HG02938 (cell line): Measurements from ENCODE around the gene BRS3.
"Not testable (repeated sequence)": the region's sequence is repeated elsewhere in the genome, so short reads cannot be mapped to it uniquely, and the experiment has no call there.

Experiments used
- ATAC-seq: cut with Tn5 transposase; IDR thresholded peaks from one replicate; pipeline ENCODE4 v1.9.1; 2021; ENCODE audit warnings: mild to moderate bottlenecking, moderate library complexity; ENCODE audit not compliant: unreplicated experiment

BRS3 gene

DNA sequence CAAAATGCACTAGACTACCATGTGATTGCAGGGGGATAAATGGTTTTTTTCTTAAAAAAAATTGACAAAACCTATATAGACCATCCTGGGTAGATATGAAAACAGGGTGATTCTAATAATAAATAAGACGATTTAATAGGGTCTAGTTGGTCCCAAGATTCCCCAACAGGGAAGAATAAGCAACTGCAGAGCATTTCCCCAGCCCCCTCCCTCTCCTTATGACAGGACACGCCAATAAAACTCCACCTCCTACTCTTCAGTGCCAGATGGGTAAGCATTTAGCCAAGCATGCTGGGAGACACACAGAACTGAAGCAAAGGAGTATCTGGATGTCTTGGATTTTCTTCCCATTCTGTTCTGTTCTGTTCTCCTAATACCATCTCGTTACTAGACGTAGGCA, at the start of gene BRS3:
TSS of gene BRS3 (plus strand) at position 301 of the 400 bp plus-strand sequence. CDS start 168 bp downstream, outside the sequence.
- no peak for ATAC-seq

DNA sequence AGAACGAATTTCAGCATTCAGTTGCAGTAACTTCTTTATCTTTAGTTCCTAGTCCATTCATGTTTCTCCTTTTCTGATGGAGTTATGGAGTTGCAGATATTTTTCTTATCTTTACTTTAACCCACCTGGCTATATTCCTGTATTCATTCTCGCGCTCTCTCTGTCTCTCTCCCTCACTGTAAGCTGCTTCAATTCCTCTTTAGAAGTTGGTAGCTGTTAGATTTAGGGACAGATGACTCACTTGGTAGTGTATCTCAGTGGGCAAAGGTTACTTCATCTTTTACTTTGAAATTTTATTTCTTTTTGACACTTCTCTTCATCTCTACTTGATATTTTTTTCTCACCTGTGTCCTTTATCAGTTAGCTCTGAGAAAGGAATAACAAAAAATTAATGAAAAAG, 49.6 kb upstream of the BRS3 start:
- ATAC-seq = no peak

GRCh38 chrX:136445674-136446073, 42.1 kb upstream of the BRS3 start:
- not testable (repeated sequence) for ATAC-seq

- no peak for ATAC-seq
These were observed 41.5 kb upstream of the BRS3 start for GRCh38 chrX:136446208-136446607.

DNA sequence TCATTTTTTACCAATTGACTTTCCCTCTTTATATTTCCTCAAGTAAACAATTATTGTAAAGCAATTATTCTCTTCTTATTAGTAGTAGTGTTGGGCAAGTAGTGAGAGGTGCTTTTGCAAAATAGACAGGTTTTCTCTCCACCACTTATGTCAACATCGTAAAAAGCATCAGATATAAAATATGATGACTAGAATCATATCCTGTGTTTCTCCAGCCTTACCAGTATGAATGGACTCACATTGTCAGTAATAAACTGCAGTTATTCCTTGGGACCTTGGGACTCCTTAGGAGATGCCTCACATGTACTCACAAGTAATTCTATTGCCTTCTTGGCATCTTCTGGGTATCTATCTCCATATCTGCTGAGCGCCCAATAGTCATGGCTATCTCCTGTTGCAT, 40.4 kb upstream of the BRS3 start:
- ATAC-seq = no peak

GRCh38 chrX:136447968-136448367, 39.8 kb upstream of the BRS3 start:
- ATAC-seq = no peak

- ATAC-seq = no peak
These were observed 37.5 kb upstream of the BRS3 start for GRCh38 chrX:136450050-136450830.

- ATAC-seq = no peak
These were observed 35.1 kb upstream of the BRS3 start for GRCh38 chrX:136452614-136453013.

GRCh38 chrX:136453114-136453513, 34.6 kb upstream of the BRS3 start:
- ATAC-seq = no peak

GRCh38 chrX:136453771-136454170, 34.0 kb upstream of the BRS3 start:
- no peak for ATAC-seq

- ATAC-seq = no peak
These were observed 31.6 kb upstream of the BRS3 start for GRCh38 chrX:136456133-136456532.

- no peak for ATAC-seq
These were observed 30.3 kb upstream of the BRS3 start for GRCh38 chrX:136457303-136457917.

- no peak for ATAC-seq
These were observed 23.2 kb upstream of the BRS3 start for GRCh38 chrX:136464589-136464988.

DNA sequence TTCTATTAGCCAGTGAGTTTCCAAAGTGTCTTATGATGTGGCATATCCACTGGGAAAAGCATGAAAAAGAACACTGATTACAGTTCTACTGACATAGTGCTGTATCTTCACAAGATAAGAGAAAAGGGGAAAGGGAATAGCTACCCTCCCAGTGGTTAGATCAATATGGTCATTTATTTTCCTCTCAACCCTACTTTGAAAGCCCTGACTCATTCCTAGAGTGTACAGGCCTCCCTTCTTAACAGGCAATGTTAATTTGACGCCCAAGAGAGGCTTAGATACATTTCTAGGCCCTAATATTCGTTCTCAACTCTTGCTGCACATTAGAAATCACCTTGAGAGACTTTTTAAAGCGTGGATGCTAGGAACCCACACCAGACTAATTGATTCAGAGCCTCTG, 20.4 kb upstream of the BRS3 start:
- ATAC-seq = no peak

GRCh38 chrX:136468391-136469103, 19.2 kb upstream of the BRS3 start:
- ATAC-seq = no peak

GRCh38 chrX:136473663-136474062, 14.1 kb upstream of the BRS3 start:
- ATAC-seq = no peak

- no peak for ATAC-seq
These were observed 12.5 kb upstream of the BRS3 start for GRCh38 chrX:136475236-136475635.

- ATAC-seq = no peak
These were observed 11.2 kb upstream of the BRS3 start for GRCh38 chrX:136476501-136476900.

- ATAC-seq = no peak
These were observed 10.7 kb upstream of the BRS3 start for GRCh38 chrX:136477026-136477425.

DNA sequence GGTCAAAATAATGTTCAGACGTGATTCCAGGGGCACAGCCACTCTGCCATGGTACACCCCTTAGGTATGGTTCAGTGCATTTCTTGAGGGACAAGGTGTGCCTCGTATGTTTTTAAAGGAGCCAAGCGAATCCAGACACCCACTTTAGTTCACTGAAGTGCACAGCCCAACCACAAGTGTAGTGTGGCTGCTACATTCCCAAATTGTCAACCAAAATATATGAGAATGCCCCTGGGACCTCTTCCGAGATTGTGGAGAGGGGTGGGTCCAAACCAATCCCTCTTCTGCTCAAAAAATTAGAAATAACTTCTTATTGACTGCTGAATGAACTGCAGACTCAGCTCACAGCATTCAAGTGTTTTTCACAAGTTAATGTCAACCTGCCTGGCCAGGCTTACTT, 7.4 kb upstream of the BRS3 start:
- ATAC-seq = no peak

DNA sequence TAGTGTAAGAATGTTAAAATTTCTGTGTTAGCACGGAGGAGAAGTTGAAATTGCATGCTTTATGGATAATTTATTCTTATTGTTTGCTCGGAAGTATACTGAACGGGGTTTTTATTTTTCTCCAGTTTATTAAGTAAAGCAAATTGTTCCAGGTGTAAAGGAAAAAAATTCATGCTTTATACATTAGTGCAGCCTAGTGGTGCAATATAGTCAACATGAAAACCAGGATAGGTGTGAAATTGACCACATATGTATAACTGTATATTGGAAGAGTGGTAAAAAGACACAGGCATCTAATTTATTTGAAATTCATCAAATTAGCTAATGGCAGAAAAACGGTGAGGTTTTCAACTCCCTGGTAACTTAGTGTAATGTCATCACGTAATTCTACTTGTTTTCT, 959 bp downstream of the BRS3 start:
- ATAC-seq = no peak

DNA sequence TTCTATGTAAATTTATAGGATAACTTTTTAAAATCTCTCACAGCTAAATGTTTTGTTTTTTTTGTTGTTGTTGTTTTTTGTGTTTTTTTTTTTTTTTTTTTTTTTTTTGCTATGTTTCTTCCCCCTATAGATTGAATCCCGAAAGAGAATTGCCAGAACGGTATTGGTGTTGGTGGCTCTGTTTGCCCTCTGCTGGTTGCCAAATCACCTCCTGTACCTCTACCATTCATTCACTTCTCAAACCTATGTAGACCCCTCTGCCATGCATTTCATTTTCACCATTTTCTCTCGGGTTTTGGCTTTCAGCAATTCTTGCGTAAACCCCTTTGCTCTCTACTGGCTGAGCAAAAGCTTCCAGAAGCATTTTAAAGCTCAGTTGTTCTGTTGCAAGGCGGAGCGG, 4.1 kb downstream of the BRS3 start:
- ATAC-seq = no peak
